Uterus (tissue), 4 donors: ENCODE measurements around the gene TRAPPC12. TPM values are rescaled to one million over a fixed set of nuclear protein-coding genes. Genes with fewer than 3 reads are reported as not detected.
"Not testable (repeated sequence)": the region's sequence is repeated elsewhere in the genome, so short reads cannot be mapped to it uniquely, and the experiment has no call there.

ENCODE experiments used
- DNase-seq, 2 donors: peaks; one replicate each; pipeline ENCODE4 v3.0.0-alpha.2; 2019 to 2020
- H3K27ac ChIP-seq, 2 donors: fragments of 200-600 bp; sonication (generic); 1 replicate in 1 of 2; 2 replicates in 1 of 2; pipeline ENCODE4 v1.5.1; 2016 to 2018
- H3K27me3 ChIP-seq, 2 donors: fragments of 200-600 bp; sonication (generic); one replicate each; pipeline ENCODE4 v1.5.1; 2018 to 2019; ENCODE audit warnings: control low read depth in 1 of 2
- H3K36me3 ChIP-seq, 2 donors: fragments of 200-600 bp; sonication (generic); one replicate each; pipeline ENCODE4 v1.5.1; 2019; ENCODE audit warnings: control low read depth in 1 of 2
- H3K4me1 ChIP-seq, 2 donors: fragments of 200-600 bp; sonication (generic); one replicate each; pipeline ENCODE4 v1.5.1; 2018 to 2019; ENCODE audit warnings: control low read depth in 1 of 2
- H3K4me3 ChIP-seq, 2 donors: fragments of 200-600 bp; sonication (generic); 1 replicate in 1 of 2; 2 replicates in 1 of 2; pipeline ENCODE4 v1.5.1; 2018 to 2019; ENCODE audit warnings: mild to moderate bottlenecking in 1 of 2
- H3K9me3 ChIP-seq, 2 donors: fragments of 200-600 bp; sonication (generic); one replicate each; pipeline ENCODE4 v1.5.1; 2019; ENCODE audit warnings: control low read depth in 1 of 2
- CTCF ChIP-seq, 4 experiments: fragments of 200-600 bp in 2 of 4; fragments of 450-650 bp in 2 of 4; sonication (generic) in 2 of 4; IDR thresholded peaks; one replicate each; pipeline ENCODE4 v1.5.1; 2016 to 2019; ENCODE audit warnings: antibody characterized with exemption in 4 of 4, mild to moderate bottlenecking in 2 of 4, moderate library complexity in 1 of 4
- POLR2A ChIP-seq, 2 donors: fragments of 450-650 bp; IDR thresholded peaks; one replicate each; pipeline ENCODE4 v1.6.1; 2016; ENCODE audit warnings: antibody characterized with exemption in 2 of 2, mild to moderate bottlenecking in 1 of 2, moderate library complexity in 1 of 2
- intact Hi-C: fragments of 100-400 bp; cut with DNase I; formaldehyde crosslinking; loops from one replicate; pipeline ENCODE4 v1.15.1; 2023; ENCODE audit warnings: low total_unique reads
- total RNA-seq, 4 donors: library from RNA; depleted of rRNA in 3 of 4; stranded (reverse); fragments of >200 nt in 3 of 4; gene quantifications; one replicate each; pipeline versions ENCODE4 v1.1.0 to v1.2.4, GENCODE V29; 2014 to 2023
- donor health status: DM: yes; HTN: yes; CAD: no.

TRAPPC12 gene
- total RNA-seq, 4 donors from 2014 or later = 15.6 to 149 (median 66.5) TPM

DNA sequence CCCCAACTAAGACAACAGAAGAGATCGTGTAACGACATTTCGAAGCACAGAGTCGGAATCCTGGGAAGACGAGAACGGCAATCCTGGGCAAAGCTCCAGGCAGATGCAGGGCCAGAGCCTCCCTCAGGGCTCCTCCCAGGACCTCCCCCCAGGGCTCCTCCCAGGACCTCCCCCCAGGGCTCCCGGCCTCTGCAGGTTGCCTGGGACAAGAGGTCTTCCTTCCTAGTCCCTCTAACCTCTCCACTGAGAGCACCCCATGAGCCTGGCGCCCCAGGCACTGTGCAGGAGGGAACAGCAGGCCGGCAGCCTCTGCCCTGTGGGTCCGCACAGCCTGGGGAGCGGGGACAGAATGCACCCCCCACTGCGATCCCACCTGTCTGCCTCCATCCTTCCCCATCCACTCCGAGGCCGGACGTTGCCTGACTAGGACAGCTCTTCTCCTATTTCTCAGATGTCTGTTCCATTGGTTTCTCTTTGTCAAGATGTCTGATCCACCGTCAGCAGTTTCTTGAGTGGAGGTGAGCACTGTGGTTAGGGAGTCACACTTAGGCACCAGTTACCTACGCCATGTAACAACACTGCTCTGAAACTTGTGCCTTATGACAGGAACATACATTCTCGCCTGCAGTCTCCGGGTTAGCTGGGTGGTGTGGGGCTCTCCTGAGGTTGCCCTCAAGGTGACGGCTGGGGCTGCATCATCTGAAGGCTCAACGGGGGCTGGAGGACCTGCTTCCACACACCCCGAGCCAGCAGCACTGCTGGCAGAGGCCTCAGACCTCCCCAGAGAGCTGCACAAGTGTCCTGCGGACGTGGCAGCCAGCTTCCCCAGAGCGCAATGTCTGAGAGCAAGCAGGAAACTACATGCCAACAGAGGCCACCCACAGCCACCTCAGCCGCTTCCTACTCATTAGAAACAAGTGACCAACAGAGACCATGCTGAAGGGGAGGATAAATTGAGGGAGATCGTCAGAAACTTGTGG lies 111.0 kb downstream of the TRAPPC12 start:
- Histone ChIP-seq H3K4me3 (no peak overlapping the region), H3K27ac (no peak overlapping the region), H3K36me3 (no peaks in the 10 kb centered on the region), H3K9me3 (no peaks in the 10 kb centered on the region), H3K27me3 (no peaks in the 10 kb centered on the region), H3K4me1 (no peaks in the 10 kb centered on the region)
- peak in 1 of 2 donors; percentile 32 for DNase-seq
- TF ChIP-seq CTCF (IDR thresholded peaks at IDR 0.05) = no peak
- TF ChIP-seq POLR2A (IDR thresholded peaks at IDR 0.05) = no peak
- intact Hi-C loops = no loop called here

GRCh38 chr2:3491306-3491705 lies 111.8 kb downstream of the TRAPPC12 start:
- Histone ChIP-seq H3K27me3 (no peaks in the 10 kb centered on the region), H3K36me3 (no peaks in the 10 kb centered on the region), H3K9me3 (no peaks in the 10 kb centered on the region), H3K4me3 (no peak overlapping the region), H3K4me1 (no peaks in the 10 kb centered on the region), H3K27ac (no peak overlapping the region)
- intact Hi-C loops = no loop called here
- TF ChIP-seq POLR2A (IDR thresholded peaks at IDR 0.05) (no peak), CTCF (IDR thresholded peaks at IDR 0.05) (no peak)
- DNase-seq = no peak

DNA sequence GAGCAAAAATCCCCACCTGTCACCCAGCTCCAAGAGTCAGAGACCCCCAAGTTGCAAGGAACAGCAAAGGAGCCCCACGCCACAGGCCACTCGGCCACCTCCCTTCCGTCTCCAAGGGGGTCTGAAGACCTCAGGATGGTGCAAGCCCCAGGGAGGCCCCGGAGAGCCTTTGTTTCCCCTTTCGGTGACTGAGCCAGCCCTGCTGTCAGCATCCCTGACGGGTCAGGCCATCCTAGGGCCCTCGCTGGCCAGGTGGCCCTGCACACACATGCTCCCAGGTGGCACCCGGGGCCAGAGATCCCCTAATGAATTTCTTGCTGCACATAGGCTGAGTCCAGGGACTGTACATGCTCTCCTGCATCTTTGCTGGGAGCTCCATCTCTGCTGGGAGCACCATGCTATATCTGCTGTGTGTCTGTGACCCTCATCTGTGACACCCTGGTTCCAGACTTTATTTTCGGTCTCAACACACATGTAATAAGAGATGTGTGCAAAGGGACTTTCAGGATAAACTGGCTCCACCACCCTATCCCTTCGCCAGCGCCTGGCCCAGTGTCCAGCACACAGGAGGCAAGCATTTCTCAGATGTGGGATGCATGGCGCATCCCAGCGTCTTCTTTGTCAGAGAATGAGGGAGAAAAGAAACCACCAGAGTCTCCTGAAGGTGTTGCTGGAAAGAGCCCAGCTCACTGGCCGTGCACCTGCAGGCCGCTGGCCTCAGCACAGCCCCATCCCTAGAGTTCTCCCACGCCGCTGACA lies 112.4 kb downstream of the TRAPPC12 start:
- intact Hi-C loops = no loop called here
- H3K27me3 ChIP-seq = no peaks in the 10 kb centered on the region
- peak in 1 of 2 donors; percentile 17 for DNase-seq
- TF ChIP-seq POLR2A (IDR thresholded peaks at IDR 0.05) = no peak
- no peak for TF ChIP-seq CTCF (IDR thresholded peaks at IDR 0.05)
- H3K36me3 ChIP-seq = no peaks in the 10 kb centered on the region
- H3K27ac ChIP-seq = peak overlapping the region; percentile 53 to 82
- no peak overlapping the region for H3K4me3 ChIP-seq
- H3K4me1 ChIP-seq = no peaks in the 10 kb centered on the region
- H3K9me3 ChIP-seq = no peaks in the 10 kb centered on the region

GRCh38 chr2:3492475-3492787 lies 112.9 kb downstream of the TRAPPC12 start:
- H3K4me1 ChIP-seq, H3K9me3 ChIP-seq, H3K4me3 ChIP-seq, H3K27me3 ChIP-seq, H3K36me3 ChIP-seq, intact Hi-C loops, DNase-seq: not testable (repeated sequence)
- peak overlapping the region; percentile 53 to 82 for H3K27ac ChIP-seq

GRCh38 chr2:3492951-3493614 lies 113.6 kb downstream of the TRAPPC12 start:
- no peaks in the 10 kb centered on the region for H3K4me1 ChIP-seq
- H3K27me3 ChIP-seq = no peaks in the 10 kb centered on the region
- DNase-seq = peak; percentile 84 to 88
- no peak for TF ChIP-seq CTCF (IDR thresholded peaks at IDR 0.05)
- no peak for TF ChIP-seq POLR2A (IDR thresholded peaks at IDR 0.05)
- H3K27ac ChIP-seq = peak overlapping the region; percentile 53 to 82
- no peaks in the 10 kb centered on the region for H3K9me3 ChIP-seq
- H3K36me3 ChIP-seq = no peaks in the 10 kb centered on the region
- H3K4me3 ChIP-seq = peak overlapping the region in 1 of 2 donors; percentile 5
- intact Hi-C loops = no loop called here
